ENCODE results near the gene SPECC1L. TPM values are rescaled to one million over a fixed set of nuclear protein-coding genes. Genes with fewer than 3 reads are reported as not detected.

Gene SPECC1L
- total RNA-seq, 1 donor from 2014 or later, result 69.2 TPM

DNA sequence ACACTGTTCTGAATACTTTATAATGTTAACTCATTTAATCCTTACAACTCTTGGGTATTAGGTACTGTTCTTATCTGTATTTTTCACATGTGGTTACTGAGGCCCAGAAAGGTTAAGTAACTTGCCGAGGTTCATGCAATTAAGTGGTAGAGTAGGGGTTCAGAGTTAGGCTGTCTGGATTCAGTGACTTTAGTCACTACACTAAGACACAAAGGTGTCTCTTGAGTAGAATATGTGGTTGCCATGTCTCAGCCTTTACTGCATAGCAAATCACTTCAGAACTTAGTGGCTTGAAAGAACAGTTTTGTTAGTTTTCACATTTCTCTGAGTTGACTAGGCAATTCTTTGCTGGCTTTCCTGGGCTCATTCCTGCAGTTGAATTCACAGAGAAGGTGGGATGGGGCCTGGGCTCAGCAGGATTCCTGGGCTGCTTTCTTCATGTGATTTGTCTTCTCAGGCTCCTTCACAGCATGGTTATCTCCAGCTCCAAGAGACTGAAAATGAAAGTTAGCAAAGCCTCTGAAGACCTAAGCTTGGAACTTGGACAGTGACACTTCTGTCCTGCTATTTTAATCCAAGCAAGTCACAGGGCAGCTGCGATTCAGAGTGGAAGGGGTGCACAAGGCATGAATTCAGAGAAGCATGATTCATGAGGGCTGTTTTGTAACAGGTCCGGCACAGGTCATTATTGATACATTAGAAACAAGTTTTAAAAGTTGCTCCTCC lies 68.3 kb downstream of the SPECC1L start:
- Histone ChIP-seq H3K36me3 (ENCODE audit: insufficient read depth, low read length) (peaks cover 16% of the 10 kb centered on the region), H3K27me3 (ENCODE audit: insufficient read depth, low read length) (no peaks in the 10 kb centered on the region), H3K9me3 (ENCODE audit: insufficient read depth, low read depth, low read length) (no peaks in the 10 kb centered on the region), H3K4me3 (ENCODE audit: insufficient read depth, low read depth, low read length) (peak overlapping the region; percentile 12), H3K27ac (ENCODE audit: low read depth, low read length) (peak overlapping the region; percentile 50), H3K4me2 (ENCODE audit: low read length) (peak overlapping the region; percentile 74), H3K9ac (ENCODE audit: low read length) (peak overlapping the region; percentile 36), H3K79me2 (ENCODE audit: insufficient read depth, low read length) (peaks cover 7% of the 10 kb centered on the region), H2AFZ (ENCODE audit: low read depth, low read length) (no peak overlapping the region), H4K20me1 (ENCODE audit: insufficient read depth, low read length) (peaks cover 25% of the 10 kb centered on the region), H3K4me1 (ENCODE audit: insufficient read depth, low read length) (peaks cover 12% of the 10 kb centered on the region)
- no peak for TF ChIP-seq EZH2 (IDR thresholded peaks at IDR 0.05; ENCODE audit: insufficient read depth, low read length)
- TF ChIP-seq, protein P1, sequence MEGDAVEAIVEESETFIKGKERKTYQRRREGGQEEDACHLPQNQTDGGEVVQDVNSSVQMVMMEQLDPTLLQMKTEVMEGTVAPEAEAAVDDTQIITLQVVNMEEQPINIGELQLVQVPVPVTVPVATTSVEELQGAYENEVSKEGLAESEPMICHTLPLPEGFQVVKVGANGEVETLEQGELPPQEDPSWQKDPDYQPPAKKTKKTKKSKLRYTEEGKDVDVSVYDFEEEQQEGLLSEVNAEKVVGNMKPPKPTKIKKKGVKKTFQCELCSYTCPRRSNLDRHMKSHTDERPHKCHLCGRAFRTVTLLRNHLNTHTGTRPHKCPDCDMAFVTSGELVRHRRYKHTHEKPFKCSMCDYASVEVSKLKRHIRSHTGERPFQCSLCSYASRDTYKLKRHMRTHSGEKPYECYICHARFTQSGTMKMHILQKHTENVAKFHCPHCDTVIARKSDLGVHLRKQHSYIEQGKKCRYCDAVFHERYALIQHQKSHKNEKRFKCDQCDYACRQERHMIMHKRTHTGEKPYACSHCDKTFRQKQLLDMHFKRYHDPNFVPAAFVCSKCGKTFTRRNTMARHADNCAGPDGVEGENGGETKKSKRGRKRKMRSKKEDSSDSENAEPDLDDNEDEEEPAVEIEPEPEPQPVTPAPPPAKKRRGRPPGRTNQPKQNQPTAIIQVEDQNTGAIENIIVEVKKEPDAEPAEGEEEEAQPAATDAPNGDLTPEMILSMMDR (IDR thresholded peaks at IDR 0.05; ENCODE audit: insufficient read depth, low read depth, low read length), result no peak
- DNase-seq (ENCODE audit: low read depth) (peak; percentile 64), FAIRE-seq (peak; percentile 45)
- Mint-ChIP-seq H3K36me3 (ENCODE audit: low read depth, unreplicated experiment) (peaks cover 18% of the 10 kb centered on the region), H3K4me3 (ENCODE audit: unreplicated experiment) (peak overlapping the region; percentile 34), H3K9me3 (ENCODE audit: unreplicated experiment) (no peaks in the 10 kb centered on the region), H3K27me3 (ENCODE audit: low read depth, unreplicated experiment) (no peaks in the 10 kb centered on the region), H3K27ac (ENCODE audit: unreplicated experiment) (peak overlapping the region; percentile 88), H3K4me1 (ENCODE audit: low read depth, unreplicated experiment) (peaks cover 14% of the 10 kb centered on the region)

DNA sequence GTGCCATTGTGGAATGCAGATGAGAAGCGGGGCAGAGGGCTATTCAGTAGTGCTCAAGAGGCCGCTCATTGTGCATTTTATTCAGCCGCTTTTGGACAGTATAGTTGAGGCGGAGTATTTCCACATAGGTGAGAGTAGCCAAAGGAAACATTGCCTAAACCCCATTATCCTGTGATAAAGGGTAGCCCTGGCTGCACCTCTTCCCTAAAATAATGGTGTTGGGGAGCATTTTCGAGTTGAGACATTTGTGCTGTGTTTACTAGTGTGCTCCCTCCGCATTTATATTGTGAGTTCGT lies 68.8 kb downstream of the SPECC1L start:
- Mint-ChIP-seq H3K27ac (ENCODE audit: unreplicated experiment) (peak overlapping the region; percentile 88), H3K9me3 (ENCODE audit: unreplicated experiment) (no peaks in the 10 kb centered on the region), H3K4me1 (ENCODE audit: low read depth, unreplicated experiment) (peaks cover 14% of the 10 kb centered on the region), H3K4me3 (ENCODE audit: unreplicated experiment) (peak overlapping the region; percentile 34), H3K27me3 (ENCODE audit: low read depth, unreplicated experiment) (no peaks in the 10 kb centered on the region), H3K36me3 (ENCODE audit: low read depth, unreplicated experiment) (peaks cover 15% of the 10 kb centered on the region)
- Histone ChIP-seq H4K20me1 (ENCODE audit: insufficient read depth, low read length) (peaks cover 25% of the 10 kb centered on the region), H3K27ac (ENCODE audit: low read depth, low read length) (peak overlapping the region; percentile 50), H3K9me3 (ENCODE audit: insufficient read depth, low read depth, low read length) (no peaks in the 10 kb centered on the region), H3K27me3 (ENCODE audit: insufficient read depth, low read length) (no peaks in the 10 kb centered on the region), H3K4me1 (ENCODE audit: insufficient read depth, low read length) (peaks cover 12% of the 10 kb centered on the region), H3K4me3 (ENCODE audit: insufficient read depth, low read depth, low read length) (no peak overlapping the region), H3K9ac (ENCODE audit: low read length) (peak overlapping the region; percentile 36), H2AFZ (ENCODE audit: low read depth, low read length) (no peak overlapping the region), H3K79me2 (ENCODE audit: insufficient read depth, low read length) (peaks cover 5% of the 10 kb centered on the region), H3K36me3 (ENCODE audit: insufficient read depth, low read length) (peaks cover 18% of the 10 kb centered on the region), H3K4me2 (ENCODE audit: low read length) (peak overlapping the region; percentile 74)
- DNase-seq (ENCODE audit: low read depth) (no peak), FAIRE-seq (no peak)
- TF ChIP-seq EZH2 (IDR thresholded peaks at IDR 0.05; ENCODE audit: insufficient read depth, low read length), result no peak
- TF ChIP-seq, protein P1 (IDR thresholded peaks at IDR 0.05; ENCODE audit: insufficient read depth, low read depth, low read length), result no peak

DNA sequence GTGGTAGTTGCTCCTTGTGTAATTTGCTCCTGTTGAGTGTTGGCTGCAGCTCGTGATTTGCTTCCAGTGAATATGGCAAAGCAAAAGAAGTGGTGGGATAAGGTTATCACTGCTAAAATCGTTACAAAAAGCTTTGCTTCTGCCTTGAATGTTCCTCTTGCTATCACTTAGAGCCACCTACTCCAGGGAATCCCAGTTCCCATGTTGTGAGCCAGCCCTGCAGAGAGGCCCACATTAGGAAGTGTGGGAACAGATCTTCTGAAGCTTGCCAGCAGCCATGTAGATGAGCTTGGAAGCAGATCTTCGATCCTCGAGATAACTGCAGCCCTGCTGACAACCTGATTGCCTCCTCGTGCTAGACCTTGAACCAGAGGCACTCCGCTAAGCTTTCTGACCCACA lies 71.0 kb downstream of the SPECC1L start:
- DNase-seq (ENCODE audit: low read depth) (no peak), FAIRE-seq (no peak)
- H3K9me3 ChIP-seq (ENCODE audit: insufficient read depth, low read depth, low read length), result no peaks in the 10 kb centered on the region
- no peak overlapping the region for H3K27ac ChIP-seq (ENCODE audit: low read depth, low read length)
- no peak overlapping the region for H3K27ac Mint-ChIP-seq (ENCODE audit: unreplicated experiment)
- H3K36me3 ChIP-seq (ENCODE audit: insufficient read depth, low read length), result peaks cover 9% of the 10 kb centered on the region
- H3K4me2 ChIP-seq (ENCODE audit: low read length), result no peak overlapping the region
- H3K4me1 Mint-ChIP-seq (ENCODE audit: low read depth, unreplicated experiment), result peaks cover 14% of the 10 kb centered on the region
- H3K27me3 Mint-ChIP-seq (ENCODE audit: low read depth, unreplicated experiment), result no peaks in the 10 kb centered on the region
- H3K36me3 Mint-ChIP-seq (ENCODE audit: low read depth, unreplicated experiment), result peaks cover 8% of the 10 kb centered on the region
- H3K4me3 Mint-ChIP-seq (ENCODE audit: unreplicated experiment), result no peak overlapping the region
- peaks cover 12% of the 10 kb centered on the region for H3K4me1 ChIP-seq (ENCODE audit: insufficient read depth, low read length)
- no peak overlapping the region for H3K4me3 ChIP-seq (ENCODE audit: insufficient read depth, low read depth, low read length)
- H4K20me1 ChIP-seq (ENCODE audit: insufficient read depth, low read length), result peaks cover 25% of the 10 kb centered on the region
- no peak for TF ChIP-seq EZH2 (IDR thresholded peaks at IDR 0.05; ENCODE audit: insufficient read depth, low read length)
- TF ChIP-seq, protein P1 (IDR thresholded peaks at IDR 0.05; ENCODE audit: insufficient read depth, low read depth, low read length), result no peak
- no peaks in the 10 kb centered on the region for H3K27me3 ChIP-seq (ENCODE audit: insufficient read depth, low read length)
- no peak overlapping the region for H2AFZ ChIP-seq (ENCODE audit: low read depth, low read length)
- H3K9me3 Mint-ChIP-seq (ENCODE audit: unreplicated experiment), result no peaks in the 10 kb centered on the region
- no peak overlapping the region for H3K9ac ChIP-seq (ENCODE audit: low read length)
- H3K79me2 ChIP-seq (ENCODE audit: insufficient read depth, low read length), result no peaks in the 10 kb centered on the region
